Measurements from ENCODE around the gene ERC1.

The ERC1 gene

DNA sequence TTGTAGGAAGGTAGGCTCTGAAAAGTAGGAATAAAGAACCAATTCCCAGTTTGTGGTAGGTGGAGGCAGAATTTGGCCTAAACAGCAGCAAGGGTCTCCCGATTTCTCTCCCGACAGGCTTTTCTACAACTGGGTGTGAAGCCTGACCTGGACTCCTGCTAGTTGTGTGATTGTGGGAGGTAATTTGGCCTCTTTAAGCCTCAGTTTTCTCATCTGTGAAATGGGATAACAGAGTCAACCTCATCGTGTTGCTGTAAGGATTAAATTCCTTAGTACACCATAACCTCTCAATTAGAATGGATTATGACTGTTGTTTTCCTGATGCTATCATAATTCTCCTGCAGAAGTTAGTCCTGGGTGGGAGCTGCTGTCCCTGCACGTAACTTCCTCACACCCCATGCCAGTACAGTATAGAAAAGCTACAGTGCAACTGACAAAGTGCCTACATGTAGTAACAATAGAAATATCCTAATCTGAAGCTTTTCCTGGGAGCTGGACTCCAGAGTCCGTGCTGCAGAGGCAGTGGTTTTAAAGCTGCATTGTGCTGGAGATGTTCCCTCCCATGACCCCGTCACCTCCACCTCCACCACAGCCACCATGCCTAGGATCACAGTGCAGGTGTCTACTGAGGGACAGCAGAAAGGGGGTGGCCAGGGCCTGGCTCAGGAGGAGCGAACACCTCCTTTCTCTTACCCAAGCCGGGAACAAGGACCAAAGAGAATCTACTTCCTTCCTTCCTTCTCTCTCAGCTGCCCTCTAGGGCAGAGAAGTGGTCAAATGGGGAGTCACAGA is 526.9 kb downstream of the ERC1 start:
- ATAC-seq: no peak
- DNase-seq: no peak

DNA sequence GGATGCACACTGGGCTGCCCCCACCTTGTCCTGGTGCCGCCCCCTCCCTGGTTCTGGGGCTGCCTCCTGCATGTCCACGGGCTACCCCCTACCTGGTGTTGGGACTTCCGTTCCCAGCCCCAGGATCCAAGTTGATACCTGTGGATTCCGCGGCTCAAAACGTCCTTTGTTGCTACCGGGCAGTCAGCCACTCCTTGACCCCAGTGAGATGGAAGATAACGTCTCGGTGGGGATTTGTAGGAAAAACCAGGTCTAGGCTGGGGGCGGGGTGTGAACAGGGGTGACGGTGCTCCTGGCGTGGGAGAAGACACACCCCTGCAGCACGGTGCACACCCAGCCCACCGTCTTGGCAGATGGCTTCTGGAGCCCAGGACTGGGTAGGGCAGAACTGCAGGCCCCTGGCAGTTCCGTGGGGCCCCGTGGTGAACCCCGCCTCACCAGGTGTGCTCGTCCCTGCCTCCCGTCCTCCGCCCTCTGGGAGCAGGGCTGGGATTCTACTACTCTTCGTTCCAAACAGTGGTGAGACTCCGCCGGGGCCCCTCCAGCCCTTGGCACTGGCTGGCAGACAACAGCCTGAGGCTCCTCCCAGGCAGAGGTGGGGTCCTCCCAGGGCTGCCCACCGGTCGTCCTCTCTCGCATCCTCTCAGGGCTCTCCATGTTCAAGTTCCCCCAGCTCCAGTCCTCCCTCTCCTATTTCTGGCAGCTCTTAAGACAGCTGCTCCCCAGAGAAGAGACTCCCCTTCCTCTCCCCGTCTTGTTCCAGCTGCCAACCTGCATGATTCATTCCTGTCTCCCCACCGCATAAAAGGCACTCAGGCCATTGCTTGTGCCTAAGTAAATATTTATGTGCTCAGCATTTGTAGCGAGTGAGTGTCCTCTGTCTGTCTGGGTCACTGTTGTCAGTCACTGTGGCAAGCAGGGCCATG is 527.8 kb downstream of the ERC1 start:
- DNase-seq: no peak
- ATAC-seq: no peak

DNA sequence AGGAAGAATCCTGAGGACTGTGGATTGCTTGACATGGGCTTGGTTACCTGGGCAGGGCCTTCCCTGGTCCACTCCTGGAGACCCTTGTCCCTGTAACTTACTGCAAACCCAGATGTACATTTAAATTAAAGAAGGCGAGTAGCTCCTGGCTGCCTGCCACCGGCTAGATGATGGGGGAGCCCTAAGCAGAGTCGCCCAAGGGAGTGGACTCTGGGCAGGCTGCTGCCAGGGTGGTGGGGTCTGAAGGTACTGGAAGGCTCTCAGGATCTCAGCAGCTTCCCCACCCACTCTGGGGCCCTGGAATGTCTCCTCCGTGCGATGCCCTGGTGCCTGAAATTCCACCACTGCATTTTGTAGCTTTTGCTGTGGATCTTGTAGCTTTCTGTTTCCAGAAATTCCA is 528.6 kb downstream of the ERC1 start:
- no peak for DNase-seq
- no peak for ATAC-seq

DNA sequence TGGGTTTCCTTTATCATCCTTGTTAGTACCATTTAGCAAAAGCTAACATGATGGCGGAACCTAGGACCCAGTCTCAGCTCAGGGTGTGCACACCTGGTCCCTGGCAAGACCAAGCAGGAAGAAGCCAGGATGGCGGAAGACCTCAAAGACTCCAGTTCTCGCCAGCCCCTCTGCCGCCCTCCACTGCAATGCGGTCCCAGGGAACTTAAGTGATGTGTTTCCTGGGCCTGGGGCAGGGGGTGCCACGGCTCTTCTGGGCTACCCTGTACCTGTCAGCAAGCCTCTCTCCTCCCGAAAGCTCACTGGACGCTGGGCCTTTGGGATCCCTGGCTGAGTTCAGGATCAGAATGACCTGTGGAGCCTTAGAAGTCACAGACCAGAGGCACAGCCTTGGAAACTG is 532.0 kb downstream of the ERC1 start:
- DNase-seq (no peak), ATAC-seq (no peak)

DNA sequence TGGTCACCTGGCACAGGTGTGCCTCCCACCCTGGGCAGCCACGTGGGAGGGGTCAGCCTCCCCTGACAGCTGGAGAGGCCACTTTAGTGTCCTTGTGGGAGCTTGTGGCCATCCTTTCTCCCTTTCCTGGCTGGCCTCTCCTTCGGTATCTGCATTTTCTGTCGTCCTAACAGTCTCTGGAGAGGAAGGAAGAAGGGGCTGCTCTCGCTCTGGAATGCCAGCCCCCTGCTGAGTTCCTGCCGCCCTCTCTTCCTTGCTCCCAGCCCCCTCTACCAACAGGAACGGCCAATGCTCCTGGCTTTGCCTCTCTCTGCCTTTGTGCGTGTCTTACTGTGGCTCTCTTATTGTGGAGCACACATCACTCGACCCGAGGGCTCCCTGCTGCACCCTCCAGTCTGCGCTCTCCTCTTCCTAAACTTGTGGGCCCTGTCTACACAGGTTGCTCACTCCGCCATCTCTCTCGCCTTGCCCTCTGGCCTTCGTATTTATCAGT is 532.6 kb downstream of the ERC1 start:
- ATAC-seq: no peak
- no peak for DNase-seq

DNA sequence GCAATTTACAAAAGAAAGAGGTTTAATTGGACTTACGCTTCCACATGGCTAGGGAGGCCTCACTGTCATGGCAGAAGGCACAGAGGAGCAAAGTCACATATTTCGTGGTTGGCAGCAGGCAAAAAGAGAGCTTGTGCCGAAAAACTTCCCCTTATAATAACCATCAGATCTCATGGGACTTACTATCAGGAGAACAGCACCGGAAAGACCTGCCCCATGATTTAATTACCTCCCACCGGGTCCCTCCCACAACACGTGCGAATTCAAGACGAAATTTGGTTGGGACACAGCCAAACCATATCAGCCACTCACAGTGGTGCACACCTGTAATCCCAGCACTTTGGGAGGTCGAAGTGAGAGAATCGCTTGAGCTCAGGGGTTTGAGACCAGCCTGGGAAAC is 534.8 kb downstream of the ERC1 start:
- ATAC-seq: no peak
- DNase-seq: no peak

DNA sequence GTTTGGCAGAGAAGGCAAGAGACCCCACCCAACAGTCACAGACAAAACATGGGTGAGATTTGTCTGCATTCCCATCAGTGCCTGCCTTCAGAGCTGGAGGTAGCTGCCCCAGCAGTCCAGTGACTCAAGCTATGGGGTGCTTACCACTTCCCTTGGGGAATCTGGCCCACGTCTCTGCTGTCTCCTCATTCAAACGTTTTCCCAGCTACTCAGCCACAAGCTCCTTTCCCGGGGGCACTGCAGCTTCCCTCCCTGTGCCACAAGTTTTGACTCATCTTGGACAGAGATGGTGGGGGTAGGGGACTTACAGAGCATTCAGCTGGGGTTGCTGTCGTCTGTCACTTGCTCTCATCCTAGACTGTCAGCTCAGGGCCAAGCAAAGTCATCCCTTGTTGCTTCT is 536.8 kb downstream of the ERC1 start:
- DNase-seq (no peak), ATAC-seq (no peak)

DNA sequence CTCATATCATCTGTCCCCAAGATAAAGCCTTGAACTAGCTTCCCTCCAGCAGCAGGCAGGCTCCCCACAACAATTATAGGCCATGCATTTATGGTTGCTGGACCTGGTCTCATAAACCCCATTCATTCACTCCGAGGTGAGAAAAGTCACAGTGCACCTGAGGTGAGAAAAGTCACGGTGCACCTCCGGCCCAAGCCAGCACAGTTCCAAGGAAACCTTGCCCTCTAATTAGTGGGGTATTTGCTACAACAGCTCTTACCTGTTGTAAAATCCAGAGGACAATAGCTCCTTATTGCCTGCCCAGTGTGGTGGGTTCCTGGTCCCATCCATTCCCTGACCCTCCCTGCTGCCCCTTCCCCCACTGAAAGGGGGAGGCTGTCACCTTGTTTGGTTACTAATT is 537.8 kb downstream of the ERC1 start:
- no peak for DNase-seq
- ATAC-seq: no peak

DNA sequence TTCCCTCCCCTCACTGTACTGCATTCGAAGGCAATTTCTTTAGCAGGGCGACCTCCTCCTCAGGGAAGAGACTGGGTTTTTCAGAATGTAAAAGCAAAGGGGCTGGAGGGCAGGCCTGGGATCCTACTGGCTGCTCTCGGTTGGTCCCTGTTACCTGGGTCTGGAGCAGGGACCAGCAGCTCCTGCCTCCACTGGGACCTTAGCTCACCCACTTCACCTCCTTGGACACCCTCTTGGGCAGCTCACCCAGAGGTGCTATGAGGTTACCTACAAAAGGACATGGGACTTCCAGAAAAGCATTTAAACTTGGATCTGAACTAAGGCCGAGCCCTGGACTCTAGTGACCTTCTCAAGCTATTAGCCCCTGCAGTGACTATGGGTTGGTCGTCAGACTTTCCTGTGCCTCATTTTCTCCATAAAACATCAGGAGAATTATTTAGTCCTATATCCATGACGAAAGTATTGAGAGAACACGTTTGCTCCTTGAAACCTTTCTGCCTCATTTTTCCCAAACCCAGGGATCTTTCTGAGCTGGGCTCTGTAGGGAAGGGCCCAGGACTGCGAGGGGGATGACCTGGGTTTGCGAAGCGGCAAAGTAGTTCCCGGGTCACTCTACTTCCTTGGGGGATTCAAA is 538.3 kb downstream of the ERC1 start:
- ATAC-seq: no peak
- DNase-seq: no peak

DNA sequence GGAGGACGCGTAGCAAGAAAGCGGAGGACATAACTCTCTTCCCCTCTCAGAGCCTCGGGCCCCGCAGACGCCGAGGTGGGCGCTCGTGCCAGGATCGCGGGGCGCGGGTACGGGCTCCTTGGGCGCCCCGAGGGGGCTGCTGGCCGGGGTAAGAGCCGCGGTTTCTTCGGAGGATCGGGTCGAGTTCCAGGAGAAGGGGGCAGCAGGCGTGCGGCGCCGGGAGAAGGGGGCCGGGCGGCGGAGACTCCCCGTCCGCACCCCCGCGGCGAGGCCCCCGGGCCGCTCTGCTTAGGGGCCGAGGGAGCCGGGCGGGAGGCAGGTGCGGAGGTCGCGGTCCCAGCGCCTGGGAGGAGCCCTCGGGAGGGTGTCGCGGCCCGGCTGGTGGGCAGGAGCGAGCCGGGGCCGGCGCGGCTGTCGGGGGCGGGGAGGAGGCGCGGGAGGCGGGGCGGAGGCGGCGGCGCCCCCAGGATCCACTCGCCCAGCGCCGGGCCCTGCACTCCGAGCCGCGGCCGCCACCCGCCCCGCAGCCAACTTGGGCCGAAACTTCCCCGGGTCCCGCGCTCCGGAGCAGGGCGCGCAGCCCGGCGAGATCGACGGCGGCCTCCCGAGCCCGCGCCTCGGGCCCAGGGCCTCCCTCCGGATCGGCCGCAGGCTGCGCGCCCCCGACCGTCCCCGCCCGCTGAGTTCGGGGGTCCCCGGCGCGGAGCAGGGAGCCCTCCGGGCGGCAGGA is 539.0 kb downstream of the ERC1 start:
- DNase-seq: peak; percentile 19
- ATAC-seq: no peak

DNA sequence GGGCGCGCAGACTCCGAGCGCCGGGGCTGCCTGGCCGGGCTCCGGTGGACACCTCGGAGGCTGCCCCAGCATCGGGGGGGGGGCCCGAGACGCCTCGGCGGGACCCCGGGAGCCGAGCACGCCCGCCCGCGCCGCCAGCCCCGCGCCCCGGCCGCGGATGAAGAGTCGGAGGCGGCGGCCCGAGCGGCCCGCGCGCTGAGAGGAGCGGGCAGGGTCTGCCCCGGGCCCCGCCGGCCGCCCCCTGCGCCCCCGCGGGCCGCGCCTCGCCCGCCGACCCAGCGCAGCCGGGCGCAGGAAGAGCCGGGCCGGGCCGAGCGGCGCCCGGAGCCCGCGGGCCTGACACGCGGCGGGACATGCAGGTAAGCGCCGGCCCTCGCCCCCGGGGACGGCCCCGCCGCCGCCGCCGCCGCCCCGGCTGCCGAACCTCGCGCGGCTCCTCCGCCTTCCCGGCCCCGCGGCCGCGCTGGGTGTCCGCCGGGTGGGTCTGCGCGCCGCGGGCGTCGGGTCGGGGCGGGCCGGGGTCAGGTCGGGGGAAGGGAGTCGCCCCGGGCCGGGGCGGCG is 539.6 kb downstream of the ERC1 start:
- DNase-seq (no peak), ATAC-seq (no peak)

DNA sequence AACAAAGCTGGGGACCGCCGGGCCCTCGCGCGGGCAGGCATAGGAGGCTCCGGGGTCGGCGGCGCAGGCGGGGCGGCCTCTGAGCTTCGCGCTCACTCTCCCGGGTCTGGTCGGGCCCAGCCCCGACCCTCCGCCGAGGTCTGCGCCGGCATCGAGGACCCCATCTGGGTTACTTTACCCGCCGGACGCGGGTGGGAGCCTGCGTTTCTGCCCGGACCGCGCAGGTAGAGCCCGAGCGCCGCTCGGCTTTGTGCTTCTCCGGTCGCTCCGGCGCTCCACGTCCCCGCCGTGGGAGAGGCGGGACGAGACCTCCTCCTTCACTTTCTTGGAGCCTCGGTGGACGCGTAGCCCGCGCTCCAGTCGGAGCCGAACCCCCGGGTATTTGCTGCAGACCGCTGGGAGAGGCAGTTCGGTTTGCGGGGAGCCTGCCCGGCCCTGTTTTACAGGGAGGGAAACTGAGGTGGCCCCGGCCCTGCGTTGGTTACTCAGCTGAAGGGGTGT is 540.2 kb downstream of the ERC1 start:
- ATAC-seq (no peak), DNase-seq (no peak)

DNA sequence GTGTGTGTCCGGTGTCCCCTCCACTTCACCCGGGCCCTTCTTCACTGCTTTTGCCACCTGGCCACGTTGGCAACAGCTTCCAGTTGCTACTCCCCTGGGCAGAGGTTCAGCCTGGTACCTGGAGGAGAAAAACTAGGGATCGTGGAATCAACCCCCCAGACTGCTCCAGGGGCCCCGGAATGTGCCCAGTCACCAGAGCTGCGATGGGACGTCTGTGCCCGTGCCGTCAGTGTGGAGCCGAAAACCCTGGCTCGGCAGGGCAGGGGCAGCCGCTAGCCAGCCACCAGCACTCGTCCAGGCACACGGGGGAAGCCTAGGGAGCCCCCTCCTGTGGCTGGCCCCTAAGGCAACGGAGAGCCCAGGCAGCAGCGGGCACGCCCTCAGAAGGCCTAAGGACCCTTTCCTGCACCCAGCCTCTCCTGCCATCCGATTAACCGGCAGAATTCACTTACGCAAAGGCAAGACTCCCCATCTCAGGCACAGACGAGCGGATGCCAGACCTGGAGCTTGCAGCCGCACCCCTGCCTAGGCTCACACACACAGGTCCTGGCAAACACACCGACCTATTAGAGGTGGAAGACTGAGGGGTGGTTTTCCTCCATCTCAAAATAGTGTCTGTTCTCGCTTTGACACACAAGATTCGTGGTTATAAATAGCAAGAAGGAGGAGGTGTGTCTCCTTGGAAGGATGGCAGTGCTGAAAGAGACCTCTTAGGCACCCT is 540.8 kb downstream of the ERC1 start:
- ATAC-seq (no peak), DNase-seq (no peak)

DNA sequence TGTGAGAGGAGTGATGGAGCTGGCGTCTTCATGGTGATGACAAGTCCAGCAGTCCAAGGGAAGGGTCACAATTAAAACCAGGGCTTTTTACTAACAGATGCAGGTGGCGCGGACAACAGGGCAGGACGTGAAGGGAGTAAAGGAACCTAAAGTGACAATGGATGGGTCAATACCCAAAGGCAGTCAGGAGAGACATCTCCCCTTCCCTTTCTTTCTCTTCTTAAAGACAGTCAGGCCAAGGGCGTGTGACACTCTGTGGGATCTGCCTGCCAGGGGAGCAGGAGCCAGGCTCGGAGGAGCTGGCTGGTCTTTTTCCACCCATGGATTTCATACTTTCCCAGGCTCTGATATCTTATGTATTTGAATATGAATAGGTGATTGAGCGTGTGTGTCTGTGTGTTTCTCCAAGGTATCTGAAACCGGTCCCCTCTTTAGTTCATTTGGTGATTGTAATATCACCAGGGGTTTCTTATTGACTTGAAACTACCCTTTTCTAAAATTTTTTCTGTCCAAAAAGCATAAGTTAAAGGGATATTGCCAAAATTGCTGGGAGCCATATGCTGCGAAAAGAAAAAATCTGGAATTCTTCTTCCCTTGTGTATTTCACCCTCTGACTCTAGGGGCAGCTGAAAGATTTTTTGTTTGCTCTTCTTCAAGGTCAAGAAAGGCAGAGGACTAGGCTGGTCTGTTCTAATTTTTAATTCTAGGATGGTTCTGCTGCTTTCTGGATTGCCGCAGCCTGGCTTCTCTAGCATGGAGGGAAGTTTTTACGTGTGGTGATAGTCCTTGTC is 541.5 kb downstream of the ERC1 start:
- DNase-seq (no peak), ATAC-seq (no peak)

DNA sequence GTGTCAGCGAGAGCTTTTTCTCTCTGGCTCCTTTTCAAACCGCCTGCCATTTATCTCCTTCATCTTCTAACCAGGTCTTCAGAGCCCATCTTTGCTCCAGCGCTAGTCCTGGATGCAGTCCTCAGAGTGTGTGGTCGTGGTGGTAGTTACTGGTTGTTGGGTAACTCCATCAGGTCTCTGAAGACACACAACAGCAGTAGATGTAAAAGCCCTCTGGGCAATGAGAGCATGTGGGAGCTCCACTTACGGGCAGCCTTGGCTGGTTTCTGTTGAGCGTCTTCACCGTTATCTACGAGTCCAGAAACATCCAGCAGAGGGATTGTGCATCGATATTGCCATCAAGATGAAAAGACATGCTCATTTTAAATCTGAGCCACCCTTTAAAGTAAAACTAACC is 542.2 kb downstream of the ERC1 start:
- ATAC-seq: peak; percentile 45
- DNase-seq: peak; percentile 23

DNA sequence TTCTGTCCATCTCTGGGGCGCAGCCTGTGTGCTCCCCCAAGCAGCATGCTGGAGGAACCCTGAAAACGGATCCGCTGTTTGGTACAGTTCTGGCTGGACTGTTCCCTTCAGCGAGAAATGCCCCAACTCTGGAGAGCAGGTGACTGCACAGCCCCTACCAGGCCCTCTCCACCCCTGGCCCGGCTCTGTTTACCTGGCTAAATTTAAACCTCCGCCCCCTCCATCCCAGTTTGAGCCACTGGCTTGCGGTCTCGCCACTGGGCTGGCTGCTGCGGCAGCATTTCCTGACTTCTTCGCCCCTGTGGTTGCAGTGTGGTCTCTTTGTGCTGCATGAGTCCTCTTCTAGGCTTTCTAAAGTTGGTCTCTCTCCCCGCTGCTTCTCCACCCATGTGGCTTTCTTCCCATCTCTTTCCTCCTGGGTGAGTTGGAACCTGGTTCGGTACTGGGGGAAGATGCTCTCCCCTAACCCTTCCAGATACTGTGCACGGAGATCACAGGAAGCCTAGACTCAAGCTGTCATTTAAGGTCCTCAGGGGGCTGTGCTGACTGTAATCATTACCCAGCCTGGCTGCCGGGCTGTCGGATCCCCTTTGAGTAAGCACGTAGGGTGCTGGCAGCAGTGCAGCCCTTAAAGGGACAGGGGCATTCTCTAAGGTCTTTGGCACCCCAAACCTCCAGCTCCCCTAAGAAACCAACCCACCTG is 542.7 kb downstream of the ERC1 start:
- peak; percentile 70 for DNase-seq

DNA sequence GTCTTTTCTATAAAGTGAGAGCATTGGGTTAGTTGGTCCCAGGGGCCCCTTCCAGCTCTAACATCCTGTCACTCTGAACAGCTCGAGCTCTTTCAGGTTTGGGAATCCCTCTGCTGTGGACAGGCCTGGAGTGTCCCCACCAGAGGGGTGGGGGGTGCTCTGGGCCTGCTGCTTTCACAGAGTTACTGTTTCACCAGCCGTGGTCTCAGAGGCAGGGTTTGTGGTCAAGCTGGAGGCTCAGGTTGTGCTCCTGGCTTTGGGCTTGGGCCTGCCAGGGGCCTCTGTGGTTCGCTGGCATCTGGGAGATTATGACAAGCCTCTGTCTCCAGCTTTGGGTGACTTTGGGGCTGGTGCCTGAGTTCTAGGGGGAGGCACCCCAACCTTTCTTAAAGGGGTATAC is 543.7 kb downstream of the ERC1 start:
- ATAC-seq: no peak
- no peak for DNase-seq

More for the DNA sequence above, 542.7 kb downstream of the ERC1 start:
- peak; percentile 88 for ATAC-seq

DNA sequence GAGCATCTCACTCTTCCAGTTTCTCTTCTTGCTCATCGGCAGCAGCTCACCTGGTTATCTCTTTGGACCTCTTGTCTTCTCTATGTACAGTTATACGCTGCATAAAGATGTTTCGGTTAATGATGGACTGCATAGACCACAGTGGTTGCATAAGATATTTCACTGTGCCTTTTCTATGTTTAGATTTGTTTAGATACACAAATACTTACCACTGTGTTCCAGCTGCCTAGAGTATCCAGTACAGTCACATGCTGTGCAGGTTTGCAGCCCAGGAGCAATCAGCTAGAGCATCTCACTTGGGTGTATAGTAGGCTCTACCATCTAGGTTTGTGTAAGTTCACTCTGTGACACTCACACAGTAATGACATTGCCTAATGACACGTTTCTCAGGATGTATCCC is 545.8 kb downstream of the ERC1 start:
- ATAC-seq (no peak), DNase-seq (no peak)

DNA sequence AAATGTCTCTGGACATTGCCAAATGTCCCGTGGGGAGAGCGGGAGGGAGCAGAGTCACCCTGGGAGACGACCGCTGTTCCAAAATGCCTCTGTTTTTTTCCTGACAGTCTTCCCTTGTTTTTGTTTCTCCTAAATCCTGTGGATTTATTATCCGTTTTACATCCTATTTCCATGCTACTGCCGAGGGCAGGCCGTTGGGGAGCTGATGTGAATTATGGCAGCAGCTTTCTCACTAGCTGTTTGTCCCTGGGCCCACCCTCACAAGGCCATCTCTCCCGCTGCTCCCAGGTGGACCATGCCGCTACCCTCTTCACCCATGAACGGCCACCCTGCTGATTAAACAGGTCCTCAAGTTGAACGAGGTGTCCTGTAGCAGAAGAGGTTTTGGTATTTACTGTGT is 548.1 kb downstream of the ERC1 start:
- ATAC-seq: no peak
- DNase-seq: no peak
